ENCODE data around the gene EBF4. TPM values are rescaled to one million over a fixed set of nuclear protein-coding genes. Genes with fewer than 3 reads are reported as not detected.

Gene EBF4
- total RNA-seq, 1 donor from 2014 or later: 5.1 TPM

DNA sequence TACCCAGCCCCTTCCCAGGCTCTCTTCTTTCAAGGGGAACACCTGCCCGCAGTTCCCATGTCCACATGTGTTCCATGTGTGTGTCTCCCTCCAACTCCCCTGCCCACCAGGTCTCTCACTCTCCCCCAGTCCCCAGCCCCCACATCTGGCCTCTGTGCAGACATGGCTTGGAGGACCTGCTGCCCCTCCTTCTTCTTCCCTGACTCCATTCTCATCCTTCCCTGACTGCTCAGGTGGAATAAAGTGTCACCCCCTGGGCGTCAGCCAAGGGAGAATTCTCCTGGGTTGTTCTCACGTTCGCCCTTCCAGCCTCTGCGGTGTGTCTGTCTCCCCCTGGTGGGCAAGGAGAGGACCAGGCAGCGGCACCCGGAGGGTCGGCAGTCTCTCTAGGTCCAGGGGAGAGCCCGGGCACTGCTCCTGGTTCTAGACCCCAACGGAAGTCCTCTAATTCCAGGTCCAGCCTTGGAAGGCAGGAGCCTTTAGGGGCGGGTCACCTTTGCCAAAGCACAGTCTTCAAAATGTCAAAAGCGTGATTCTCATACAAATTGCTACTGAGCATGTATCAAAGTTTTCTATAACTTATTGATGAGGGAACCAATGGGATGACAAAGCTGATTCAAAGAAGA, 50.5 kb downstream of the EBF4 start:
- peak; percentile 56 for DNase-seq (ENCODE audit: low read depth)

DNA sequence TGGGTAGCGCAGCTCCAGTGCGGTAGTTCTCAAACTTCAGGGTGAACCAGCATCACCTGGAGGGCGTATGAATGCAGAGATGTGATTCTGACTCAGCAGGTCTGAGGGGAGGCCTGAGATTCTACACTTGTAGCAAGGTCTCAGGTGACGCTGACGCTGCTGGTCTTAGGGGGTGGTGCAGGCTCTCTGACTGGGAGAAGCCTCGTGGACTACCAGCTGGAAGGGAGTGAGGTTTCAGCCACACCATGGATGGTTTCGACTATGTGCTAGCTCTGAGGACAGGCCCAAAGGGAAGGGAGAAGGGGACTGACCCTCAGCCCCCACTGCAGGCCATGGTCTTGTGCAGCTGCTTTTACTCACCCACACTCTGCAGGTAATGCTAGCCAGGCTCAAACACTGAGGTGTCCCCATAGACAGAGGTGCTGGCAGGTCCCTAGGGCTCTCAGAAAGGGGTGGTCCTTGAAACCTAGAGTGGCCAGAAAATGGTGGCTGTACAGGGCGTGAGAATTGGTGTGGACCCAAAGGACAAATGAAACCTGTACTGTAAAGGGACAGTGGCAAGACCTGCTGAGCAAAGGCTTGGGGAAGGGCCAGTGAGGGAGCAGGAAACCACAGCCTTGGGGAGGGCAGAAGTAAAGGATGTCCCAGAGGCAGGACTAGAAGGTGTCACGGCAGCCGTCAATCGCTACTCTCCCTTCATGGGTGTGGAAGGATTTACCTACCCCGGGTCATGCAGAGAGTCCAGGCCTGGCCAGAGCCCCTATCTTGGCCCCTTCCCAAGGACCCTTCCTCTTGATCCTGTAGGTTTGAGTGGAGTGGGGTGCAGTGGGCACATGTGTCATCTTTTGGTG, 52.7 kb downstream of the EBF4 start:
- DNase-seq (ENCODE audit: low read depth): no peak

- no peak for DNase-seq (ENCODE audit: low read depth)
Measured at GRCh38 chr20:2745936-2746635, 53.5 kb downstream of the EBF4 start.

DNA sequence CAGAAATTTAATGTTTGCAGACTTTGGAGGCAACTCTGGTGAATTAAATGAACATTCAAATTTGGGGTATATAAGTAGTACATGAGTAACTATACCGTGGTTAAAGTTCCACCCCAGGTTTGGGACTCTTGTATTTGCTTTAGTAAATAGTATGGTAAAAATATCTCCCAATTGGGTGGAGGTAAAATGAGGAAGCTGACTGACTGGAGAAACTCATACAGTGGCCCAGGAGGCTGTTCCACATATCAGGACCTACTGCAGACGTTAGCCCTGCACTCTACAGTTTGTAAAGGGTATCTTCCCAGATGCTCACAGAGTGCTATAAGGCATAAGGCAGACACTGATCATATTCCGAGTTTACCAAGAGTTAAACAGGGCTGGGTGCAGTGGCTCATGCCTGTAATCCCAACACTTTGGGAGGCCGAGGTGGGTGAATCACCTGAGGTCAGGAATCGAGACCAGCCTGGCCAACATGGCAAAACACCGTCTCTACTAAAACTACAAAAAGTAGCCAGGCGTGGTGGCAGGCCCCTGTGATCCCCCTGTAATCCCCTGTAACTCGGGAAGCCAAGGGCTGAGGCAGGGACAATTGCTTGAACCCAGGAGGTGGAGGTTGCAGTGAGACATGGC, 54.2 kb downstream of the EBF4 start:
- no peak for DNase-seq (ENCODE audit: low read depth)

- DNase-seq (ENCODE audit: low read depth): no peak
Measured at GRCh38 chr20:2747676-2748235, 55.2 kb downstream of the EBF4 start.

DNA sequence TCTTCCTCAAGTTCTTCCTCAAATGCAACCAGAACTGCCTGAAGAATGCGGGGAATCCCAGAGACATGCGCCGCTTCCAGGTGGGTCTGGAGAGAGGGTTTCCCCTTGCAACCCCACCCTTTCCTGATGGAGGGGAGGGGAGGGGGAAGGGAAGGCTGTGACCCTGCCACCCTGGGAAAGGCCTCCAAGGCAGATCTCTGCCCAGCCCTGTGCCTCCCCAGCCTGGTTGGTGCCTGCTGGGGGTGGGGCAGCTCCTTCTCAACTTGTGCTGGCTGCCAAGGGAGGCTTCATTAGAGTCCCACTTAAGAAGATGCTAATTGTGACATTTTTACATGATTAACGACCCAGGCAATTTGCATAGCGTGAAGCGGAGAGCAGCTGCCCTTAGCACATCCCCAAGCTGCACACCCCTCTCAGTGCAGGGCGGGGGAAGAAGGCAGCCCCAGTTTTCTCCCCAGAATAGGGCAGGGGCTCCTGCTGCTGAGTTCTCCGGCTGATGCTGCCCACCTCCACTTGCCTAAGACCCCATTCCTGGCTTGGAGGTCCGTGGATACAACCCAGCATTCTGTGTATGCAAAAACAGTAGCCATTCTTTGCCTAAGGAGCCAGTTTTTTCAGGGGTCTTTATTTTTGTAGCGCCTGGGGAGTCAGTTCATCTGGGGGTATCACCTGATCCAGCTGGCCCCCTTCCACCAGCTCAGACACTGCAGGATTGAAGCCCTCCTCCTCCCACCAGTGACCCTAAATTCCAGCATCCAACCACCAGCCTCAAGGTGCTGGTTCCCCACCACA, 56.2 kb downstream of the EBF4 start:
- no peak for DNase-seq (ENCODE audit: low read depth)

DNA sequence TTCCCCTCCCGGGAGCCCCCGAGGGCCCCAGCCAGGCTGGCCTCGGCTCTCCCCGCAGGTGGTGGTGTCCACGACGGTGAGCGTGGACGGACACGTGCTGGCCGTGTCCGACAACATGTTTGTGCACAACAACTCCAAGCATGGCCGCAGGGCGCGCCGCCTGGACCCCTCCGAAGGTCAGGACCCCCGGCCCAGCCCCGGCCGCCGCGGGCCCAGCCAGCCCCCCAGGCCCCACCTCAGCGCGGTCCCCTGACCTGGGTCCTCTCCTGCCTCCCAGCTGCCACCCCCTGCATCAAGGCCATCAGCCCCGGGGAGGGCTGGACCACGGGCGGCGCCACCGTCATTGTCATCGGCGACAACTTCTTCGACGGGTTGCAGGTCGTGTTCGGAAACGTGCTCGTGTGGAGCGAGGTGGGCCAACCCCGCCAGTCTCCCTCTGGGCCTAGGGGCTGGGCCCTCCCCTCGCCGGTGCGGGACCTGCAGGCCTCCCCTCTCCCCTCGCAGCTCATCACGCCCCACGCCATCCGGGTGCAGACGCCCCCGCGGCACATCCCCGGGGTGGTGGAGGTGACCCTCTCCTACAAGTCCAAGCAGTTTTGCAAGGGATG, 56.9 kb downstream of the EBF4 start:
- DNase-seq (ENCODE audit: low read depth): no peak

- no peak for DNase-seq (ENCODE audit: low read depth)
Measured at GRCh38 chr20:2749951-2750490, 57.4 kb downstream of the EBF4 start.

DNA sequence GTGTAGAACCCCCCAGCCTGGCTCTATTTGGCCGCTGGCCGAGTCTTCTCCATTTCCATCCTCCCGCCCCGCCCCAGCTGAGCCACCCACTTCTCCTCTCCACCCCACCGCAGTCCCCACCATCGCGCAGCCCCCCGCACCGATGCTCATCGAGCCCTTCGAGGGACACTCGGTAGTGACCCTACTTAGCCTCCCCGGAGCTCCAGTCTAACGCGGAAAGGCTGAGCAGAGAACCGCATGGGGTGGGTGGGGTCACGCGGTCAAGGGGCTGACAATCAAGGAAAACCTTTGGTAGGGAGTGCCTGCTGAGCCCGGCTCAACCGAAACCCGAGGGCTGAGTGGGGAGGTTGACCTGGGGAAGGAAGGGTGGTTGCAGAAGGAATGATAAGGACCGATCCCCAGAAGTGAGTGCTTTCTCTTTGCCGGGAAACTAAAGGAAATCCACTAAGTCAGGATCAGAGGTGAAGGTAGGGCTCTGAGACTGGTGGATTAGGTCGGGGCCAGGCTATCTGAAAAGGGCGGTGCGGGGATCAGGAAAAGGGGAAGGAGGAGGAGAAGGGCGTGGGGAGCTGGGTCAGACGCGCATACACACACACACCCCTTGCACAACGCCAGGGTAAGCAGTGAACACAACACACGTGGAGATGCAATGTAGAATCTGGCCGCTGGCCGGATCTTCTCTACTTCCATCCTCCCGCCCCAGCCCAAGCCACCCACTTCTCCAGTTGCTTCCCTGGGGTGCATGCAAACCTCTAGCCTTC, 58.1 kb downstream of the EBF4 start:
- DNase-seq (ENCODE audit: low read depth): no peak

GRCh38 chr20:2751347-2751877, 58.8 kb downstream of the EBF4 start:
- DNase-seq (ENCODE audit: low read depth): no peak

GRCh38 chr20:2751878-2752566, 59.4 kb downstream of the EBF4 start:
- no peak for DNase-seq (ENCODE audit: low read depth)

- DNase-seq (ENCODE audit: low read depth): no peak
Measured at GRCh38 chr20:2752567-2753460, 60.2 kb downstream of the EBF4 start.

GRCh38 chr20:2753461-2754040, 61.0 kb downstream of the EBF4 start:
- DNase-seq (ENCODE audit: low read depth): no peak

DNA sequence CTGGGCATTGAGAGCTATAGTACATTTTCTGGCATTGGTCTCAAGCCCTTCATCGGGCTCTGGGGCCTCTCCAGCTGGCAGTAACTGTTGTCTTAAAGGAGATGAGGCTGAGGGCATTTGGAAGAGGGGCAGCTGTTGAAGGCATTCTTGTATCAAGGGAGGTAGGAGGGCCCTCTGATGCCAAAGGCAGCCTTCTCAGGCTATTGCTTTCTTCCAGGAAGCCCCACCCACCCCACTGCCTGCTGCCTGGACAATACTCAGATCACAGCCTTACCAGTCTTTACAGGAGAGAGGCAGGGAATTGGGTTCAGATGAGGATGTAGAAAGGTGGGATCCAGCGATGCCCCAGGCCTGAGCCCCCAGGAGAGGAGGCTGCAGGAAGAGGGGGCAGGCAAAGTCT, 61.8 kb downstream of the EBF4 start:
- DNase-seq (ENCODE audit: low read depth): no peak

- no peak for DNase-seq (ENCODE audit: low read depth)
Measured at GRCh38 chr20:2755451-2756055, 63.0 kb downstream of the EBF4 start.

DNA sequence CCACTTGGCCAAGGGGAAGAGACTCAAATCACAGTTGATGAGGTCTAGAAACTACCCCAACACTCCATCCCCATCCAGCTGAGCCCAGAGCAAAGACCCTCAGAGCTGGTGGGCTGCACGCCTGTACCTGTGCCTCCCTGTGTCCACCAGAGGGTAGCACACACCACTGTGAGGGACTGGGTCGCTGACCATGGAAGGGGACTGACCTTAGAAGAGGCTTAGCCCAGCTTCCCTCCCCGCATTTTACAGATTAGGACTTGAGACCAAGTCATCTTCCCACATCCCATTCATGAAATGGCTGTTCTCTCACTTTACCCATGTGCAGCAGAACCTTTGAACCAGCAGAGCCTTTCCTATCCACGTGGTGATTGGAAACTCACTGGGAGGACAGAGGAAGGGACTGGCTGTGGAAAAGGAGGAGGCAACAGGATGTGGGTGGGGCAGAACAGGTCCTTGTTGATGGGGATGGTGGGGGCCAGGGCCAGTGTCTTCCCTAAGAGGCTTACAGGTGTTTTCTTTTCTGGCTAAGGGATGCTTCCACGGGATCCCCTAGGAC, 63.6 kb downstream of the EBF4 start:
- DNase-seq (ENCODE audit: low read depth): peak; percentile 31

DNA sequence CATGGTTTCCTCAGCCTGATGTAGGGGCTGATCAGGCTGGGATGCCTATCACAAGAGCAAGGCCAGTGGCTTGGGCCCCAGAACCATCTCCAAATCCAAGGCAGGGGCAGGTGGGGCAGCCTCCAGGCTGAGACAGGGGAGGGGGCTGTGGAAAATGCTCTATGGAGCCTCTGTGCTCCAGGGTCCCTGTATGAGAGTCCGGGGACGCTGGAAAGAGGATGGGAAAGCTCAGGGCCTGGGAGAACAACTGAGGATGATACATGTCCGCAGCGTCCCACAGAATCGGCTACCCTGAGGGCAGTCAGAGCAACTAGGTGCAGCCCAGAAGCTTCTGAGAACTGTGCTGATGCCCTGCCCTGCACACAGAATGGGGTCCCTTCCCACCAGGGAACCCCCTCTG, 64.4 kb downstream of the EBF4 start:
- DNase-seq (ENCODE audit: low read depth): no peak
